Measurements from ENCODE around the gene MFSD2A. TPM values are rescaled to one million over a fixed set of nuclear protein-coding genes. Genes with fewer than 3 reads are reported as not detected.
A peak's percentile ranks its signal among the peaks of the same experiment; 100 is the strongest.

MFSD2A gene
- total RNA-seq, 1 donor from 2014 or later = 1.00 TPM

DNA sequence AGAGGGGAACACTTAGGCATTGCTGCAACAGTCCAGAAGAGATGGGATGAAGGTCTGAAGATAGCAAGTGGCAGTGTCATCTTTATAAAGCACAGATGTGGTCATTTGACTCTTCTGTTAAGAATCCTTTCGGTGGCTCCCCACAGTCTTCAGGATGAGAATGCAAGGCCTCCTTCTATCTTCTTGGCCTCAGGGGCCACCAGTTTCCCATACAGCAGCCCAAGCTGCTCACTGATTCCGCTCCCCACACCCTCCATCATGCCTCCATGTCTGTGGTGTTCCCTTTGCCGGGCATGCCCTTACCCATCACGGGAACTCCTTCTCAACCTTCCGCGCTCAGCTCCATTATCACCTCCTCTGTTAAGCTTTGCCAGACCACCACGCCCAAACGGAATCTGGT lies 16.1 kb upstream of the MFSD2A start:
- DNase-seq (ENCODE audit: low spot score) = no peak
- intact Hi-C loops (cut with DNase I) = no loop called here

DNA sequence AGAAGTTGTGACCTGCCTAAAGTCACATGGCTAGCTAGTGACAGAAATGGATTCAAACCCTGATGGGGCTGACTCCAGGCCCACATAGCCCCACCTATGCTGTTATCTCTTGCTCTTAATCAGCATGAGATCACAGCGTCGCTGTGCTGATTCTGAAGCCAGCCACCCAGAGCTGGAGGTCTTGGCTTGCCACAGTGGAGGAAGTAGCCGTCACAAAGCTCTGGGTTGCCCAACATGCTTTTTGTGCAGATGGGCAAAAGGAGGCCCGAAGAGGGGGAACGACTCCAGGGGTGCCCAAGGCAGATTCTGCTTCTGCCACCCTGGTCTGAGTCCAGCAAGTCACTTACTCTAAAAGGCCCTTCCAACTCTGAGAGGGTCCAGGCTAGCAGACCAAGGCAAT lies 14.7 kb upstream of the MFSD2A start:
- DNase-seq (ENCODE audit: low spot score) = peak; percentile 83
- intact Hi-C loops (cut with DNase I) = no loop called here

DNA sequence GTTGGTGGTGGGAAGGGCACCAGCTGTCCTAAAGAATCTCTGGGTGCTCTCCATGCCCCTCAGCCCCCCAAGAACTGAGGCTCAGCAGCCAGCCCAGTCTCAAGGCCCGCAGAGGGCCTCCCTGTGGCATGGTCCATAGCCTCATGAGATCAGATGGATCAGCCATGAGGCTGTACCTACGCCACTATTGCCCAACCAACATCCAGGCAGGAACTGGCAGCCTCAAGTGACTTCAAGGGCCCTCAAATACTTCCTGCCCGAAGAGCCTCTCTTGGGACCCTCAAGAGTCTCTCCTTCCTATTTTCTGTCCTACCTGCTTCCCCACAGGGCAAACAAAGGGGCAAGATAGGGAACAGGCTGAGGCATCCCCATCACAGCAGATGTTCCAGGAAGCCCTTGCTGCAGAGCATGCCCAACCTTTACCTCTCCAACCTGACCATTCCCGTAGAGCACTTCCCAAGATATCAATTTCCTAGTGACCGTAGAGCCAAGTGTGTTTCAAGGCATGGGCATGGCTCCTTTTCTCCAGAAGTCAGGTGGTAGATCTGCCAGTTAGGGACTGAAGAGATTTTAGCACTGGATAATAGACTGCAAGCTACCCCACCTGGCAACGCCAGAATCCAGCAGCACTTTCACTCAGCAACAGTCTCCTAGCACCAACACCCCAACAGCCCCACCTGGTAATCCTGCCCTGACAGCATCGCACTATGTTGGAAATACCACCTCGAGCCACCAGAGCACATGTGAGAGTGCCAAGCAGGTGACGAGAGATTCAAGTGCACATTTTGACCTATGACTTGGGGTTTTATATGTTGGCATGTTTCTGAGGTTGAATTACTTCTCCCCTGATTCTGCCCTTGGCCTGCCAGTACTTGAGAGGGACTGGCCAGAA lies 13.7 kb upstream of the MFSD2A start:
- intact Hi-C loops (cut with DNase I) = no loop called here
- DNase-seq (ENCODE audit: low spot score) = no peak

DNA sequence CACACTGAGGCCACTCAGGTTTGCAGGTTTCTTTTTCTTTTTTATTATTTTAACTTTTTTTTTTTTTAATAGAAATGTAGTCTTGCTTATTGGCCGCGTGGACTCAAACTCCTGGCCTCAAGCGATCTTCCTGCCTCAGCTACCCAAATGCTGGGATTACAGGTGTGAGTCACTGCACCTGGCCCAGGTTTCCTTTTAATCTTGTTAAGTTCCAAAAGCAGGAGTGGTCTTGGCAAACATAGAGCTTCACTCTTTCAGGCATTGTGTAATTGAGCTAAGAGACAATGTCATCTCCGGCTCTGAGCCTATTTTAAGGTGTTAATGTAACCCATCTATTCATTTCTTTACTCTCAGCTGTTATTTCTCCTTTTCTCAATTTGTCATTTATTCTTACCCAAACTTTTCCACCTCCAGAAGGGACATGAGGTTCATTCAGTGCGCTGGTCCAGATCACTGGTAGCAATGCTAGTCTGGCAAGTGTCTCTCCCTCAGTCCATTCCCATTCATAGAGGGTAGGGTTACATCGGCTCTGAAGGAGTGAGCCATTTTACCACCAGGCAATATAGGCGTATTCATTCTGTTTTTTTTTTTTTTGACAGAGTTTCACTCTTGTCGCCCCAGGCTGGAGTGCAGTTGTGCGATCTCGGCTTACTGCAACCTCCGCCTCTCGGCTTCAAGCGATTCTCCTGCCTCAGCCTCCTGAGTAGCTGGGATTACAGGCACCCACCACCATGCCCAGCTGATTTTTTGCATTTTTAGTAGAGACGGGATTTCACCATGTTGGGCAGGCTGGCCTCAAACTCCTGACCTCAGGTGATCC lies 11.3 kb upstream of the MFSD2A start:
- intact Hi-C loops (cut with DNase I) = no loop called here
- no peak for DNase-seq (ENCODE audit: low spot score)

GRCh38 chr1:39944410-39945112 lies 10.4 kb upstream of the MFSD2A start:
- no peak for DNase-seq (ENCODE audit: low spot score)
- intact Hi-C loops (cut with DNase I) = no loop called here

DNA sequence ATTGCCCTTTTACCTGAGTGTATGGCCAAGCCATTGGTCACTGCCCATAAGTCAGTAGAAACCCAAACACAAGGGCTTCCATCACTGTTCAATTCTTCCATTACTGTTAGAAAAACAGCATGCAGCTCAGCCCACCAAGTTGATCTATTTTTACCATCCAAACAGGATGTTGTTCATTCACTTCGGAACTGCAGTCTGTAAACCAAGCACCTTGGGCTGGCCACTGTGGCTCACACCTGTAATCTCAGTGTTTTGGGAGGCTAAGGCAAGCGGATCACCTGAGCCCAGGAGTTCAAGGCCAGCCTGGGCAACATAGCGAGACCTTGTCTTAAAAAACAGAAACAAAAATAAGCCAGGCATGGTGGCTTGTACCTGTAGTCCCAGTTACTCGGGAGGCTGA lies 8.7 kb upstream of the MFSD2A start:
- no peak for DNase-seq (ENCODE audit: low spot score)
- intact Hi-C loops (cut with DNase I) = no loop called here

DNA sequence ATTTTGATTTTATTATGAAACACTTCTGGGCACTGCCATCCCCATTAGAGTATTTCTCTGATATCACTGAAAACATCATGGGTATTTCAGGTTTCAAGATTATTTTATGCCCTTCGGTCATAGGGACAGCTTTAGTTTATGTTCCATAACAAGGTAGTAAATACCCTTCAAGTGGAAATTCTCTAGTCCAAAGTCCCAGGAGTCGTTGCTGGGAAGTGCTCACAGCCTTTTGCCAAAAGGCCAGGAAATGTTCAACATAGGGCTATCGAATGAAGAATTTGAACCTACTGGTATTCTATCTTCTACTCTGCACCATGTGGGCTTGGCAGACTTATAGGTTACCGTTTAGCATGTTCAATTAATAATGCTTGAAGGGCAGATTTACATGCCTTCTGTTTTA lies 7.7 kb upstream of the MFSD2A start:
- intact Hi-C loops (cut with DNase I) = no loop called here

DNA sequence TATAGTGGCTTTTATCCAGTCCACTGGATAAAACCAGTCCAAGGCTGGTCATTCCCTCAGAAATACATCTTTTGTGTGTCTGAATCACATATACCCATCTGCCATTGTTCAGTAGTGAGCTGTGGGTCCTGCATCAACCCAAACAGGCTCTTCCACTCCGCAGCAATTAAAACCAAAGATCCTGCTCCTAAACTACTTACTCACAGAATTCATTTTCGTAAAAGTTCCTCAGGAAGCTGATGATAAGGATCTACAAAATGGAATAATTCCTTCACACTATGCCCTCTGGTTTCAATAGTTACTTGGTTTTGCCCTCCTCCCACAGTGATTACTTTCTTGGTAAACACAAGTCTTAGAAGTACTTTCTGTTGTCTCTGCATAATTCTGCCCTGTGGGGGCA lies 5.1 kb upstream of the MFSD2A start:
- no peak for DNase-seq (ENCODE audit: low spot score)
- intact Hi-C loops (cut with DNase I) = no loop called here

More for the DNA sequence above, 7.7 kb upstream of the MFSD2A start:
- DNase-seq (ENCODE audit: low spot score) = no peak

DNA sequence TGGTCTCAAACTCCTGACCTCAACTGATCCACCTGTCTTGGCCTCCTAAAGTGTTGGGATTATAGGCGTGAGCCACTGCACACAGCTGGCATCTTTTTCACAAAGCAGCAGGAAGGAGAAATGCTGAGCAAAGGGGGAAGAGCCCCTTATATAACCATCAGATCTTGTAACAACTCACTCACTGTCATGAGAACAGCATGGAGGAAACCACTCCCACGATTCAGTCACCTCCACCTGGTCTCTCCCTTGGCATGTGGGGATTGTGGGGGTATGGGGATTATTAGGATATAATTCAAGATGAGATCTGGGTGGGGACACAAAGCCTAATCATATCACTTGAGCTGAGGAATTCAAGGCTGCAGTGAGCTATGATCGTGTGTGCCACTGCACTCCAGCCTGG lies 3.0 kb upstream of the MFSD2A start:
- intact Hi-C loops (cut with DNase I) = no loop called here

GRCh38 chr1:39952359-39953110 lies 2.4 kb upstream of the MFSD2A start:
- DNase-seq (ENCODE audit: low spot score) = no peak
- intact Hi-C loops (cut with DNase I) = no loop called here

More for the DNA sequence above, 3.0 kb upstream of the MFSD2A start:
- DNase-seq (ENCODE audit: low spot score) = no peak

GRCh38 chr1:39954324-39954869 lies 548 bp upstream of the MFSD2A start:
- intact Hi-C loops (cut with DNase I) = no loop called here

DNA sequence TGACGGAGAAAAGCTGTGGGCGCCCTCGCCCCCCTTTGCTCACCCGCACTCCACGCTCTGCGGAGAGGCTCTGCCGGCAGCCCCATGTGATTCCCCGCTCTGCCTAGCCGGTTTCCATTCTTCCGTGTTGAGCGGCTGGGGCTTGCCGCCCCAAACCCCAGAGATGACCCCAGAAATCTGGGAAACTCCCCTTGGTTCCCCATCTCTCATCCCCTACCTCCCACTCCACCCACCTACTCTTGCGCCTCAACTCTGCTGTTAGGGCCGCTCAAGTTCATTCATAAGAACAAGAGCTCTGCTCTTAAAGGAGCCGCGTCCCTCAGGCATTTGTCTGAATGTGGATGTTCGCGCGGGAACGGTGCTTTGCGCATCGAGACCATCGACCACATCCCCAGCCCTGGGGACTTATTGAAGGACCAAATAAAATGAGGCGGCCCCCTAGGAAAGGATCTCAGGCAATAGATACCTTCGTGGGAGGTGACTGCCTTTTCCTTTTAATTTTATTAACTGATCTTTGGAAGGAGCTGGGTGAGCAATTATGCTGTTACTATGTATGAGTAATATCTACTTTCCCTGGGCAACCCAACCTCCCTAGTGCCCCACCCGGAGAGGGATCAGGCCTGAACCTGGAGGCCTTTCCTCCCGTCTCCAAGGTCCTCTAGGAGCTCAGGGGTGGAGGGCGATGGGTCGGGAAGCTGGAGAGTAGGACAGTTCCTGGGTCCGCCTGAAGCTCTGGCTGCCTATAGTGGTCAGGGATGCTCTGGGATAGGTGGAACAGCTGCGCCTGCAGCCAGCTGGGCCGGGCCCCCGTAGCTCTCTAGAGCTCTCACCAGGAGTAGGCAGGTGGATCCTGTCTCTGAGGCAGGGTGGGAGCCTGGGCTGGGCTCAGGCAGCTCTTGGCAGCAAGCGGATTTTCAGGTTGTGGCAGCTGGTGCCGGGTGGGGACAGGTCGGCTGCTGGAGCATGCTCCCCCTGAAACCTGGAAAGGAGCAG lies 898 bp downstream of the MFSD2A start:
- DNase-seq (ENCODE audit: low spot score) = no peak
- intact Hi-C loops (cut with DNase I) = no loop called here

More at GRCh38 chr1:39954324-39954869, 548 bp upstream of the MFSD2A start:
- no peak for DNase-seq (ENCODE audit: low spot score)

DNA sequence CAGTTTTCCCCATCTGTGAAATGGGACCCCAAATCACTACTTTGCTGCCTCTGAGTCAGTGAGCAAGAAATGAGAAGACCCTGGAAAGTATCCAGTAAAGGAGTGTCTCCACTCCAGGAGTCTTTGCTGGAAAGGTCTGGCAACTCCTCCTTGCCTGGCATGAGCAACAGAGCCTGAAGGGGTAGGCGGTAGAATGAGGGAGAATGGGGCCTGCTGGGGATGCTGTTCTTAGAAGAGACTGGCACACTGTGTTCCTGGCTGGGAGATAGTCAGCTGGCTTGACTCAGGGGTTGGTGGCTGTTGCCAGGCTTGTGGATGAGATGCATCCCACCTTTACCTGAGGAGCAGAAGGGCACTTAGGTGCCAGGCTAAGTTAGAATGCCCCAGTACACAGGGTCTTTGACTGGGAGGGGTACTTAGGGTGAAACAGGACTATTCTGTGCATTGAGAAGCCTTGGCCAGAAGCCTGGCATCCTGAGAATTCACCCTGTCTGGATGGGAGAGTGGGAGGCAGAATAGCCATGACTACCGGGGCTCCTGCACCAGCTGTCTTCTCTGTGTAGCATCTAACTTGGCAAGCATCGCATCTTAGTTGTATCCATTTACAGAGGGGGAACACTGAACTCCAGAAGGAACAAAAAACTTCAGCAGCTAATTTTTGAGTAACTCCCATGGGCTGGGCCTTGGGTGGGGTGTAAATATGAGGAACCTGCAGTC lies 2.5 kb downstream of the MFSD2A start:
- no peak for DNase-seq (ENCODE audit: low spot score)
- intact Hi-C loops (cut with DNase I) = no loop called here

GRCh38 chr1:39958403-39959200 lies 3.7 kb downstream of the MFSD2A start:
- intact Hi-C loops (cut with DNase I) = no loop called here
- peak; percentile 66 for DNase-seq (ENCODE audit: low spot score)

DNA sequence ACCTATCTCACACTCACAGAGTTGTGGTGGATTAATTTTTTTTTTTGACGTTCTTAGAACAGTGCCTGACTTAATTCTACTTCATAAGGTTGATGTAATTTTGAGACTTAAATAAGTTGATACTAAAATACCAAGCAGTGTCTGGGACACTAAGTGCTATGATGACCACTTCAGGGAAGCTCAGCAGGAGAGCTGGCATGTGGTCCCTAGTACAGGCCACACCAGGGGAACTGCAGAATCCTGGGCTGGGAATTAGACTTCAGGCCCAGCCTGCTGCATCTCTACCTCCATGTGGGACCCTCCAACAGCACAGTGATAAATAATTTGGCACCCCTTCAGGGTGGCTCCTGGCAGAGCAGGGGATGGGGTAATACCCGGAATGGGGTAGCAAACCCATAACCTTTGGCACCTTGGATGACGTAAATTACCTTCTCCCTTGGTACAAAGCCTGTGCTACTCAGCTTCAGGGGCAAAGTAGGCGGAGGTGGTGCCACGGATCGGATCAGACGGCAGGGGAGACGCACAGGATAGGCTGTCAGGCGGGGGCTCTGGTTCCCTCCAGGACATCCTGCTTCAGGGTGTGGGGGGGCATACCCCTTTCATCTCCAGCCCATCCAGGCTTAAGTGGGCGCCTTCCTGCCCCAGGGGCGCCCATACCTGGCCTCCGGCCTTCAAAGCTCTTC lies 4.8 kb downstream of the MFSD2A start:
- intact Hi-C loops (cut with DNase I) = no loop called here
- DNase-seq (ENCODE audit: low spot score) = no peak

DNA sequence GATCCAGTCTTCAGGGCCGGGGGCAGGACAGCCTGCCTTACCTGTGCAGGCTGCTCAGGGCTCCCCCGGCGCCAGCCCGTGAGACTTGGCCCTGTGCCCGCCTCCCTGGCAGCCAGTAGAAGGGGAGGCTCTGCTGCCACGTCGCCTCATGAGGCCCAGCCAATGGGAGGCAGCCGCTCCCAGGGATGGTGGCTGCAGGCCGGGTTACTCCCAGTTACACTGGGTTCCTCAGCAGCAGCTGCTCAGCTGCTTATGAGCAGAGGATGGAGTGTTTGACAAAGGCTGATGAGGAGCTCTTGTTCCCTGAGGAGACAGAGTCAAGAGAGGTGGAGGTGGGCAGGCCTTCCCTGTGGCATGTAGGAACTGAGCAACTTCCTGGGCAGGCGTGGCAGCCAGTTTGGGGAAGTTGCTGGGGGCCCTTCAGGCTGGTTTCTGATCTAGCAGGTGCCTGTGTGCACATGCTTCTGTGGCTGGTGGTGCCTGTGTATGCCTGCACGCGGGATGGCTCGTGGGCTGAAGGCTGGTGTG lies 5.5 kb downstream of the MFSD2A start:
- peak; percentile 92 for DNase-seq (ENCODE audit: low spot score)
- intact Hi-C loops (cut with DNase I) = no loop called here
